ENCODE results near the gene JARID2.

GRCh38 chr6:15230827-15231226 is 15.0 kb upstream of the JARID2 start:
- no peak for TF ChIP-seq CTCF (IDR thresholded peaks at IDR 0.05; ENCODE audit: low read length)
- no peak for TF ChIP-seq EZH2 (IDR thresholded peaks at IDR 0.05; ENCODE audit: borderline replicate concordance, low read length)

Data from OCI-LY1 (cell line).